HG03025 (cell line): ENCODE measurements around the gene MYOM3.

ENCODE experiments used
- ATAC-seq: cut with Tn5 transposase; IDR thresholded peaks from one replicate; pipeline ENCODE4 v1.9.1; 2021; ENCODE audit warnings: mild to moderate bottlenecking, moderate library complexity; ENCODE audit not compliant: unreplicated experiment, low FRiP score

Gene MYOM3

DNA sequence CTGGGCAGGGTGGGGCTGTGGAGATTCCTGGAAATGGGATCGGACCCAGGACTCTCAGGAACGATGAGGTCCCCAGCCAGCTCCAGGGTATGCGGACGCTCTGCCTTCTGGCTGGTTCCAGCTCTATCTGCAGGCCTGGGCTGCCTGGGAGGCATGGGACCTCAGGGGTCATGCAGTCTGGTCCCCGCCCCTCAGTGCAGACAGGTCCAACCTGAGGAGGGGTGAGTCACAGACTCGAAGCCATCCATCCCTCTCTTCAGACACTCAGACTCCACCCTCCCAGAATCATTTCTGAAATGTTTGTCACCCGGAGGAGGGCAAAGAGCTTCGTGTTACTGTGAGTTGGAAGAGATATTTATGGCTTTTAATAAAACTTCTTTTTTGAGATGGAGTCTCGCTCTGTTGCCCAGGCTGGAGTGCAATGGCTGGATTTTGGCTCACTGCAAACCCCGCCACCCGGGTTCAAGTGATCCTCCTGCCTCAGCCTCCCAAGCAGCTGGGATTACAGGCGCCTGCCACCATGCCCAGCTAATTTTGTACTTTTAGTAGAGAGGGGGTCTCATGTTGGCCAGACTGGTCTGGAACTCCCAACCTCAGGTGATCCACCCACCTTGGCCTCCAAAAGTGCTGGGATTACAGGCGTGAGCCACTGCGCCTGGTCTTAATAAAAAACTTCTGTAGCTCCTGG is 5.9 kb upstream of the MYOM3 start:
- ATAC-seq, result no peak

DNA sequence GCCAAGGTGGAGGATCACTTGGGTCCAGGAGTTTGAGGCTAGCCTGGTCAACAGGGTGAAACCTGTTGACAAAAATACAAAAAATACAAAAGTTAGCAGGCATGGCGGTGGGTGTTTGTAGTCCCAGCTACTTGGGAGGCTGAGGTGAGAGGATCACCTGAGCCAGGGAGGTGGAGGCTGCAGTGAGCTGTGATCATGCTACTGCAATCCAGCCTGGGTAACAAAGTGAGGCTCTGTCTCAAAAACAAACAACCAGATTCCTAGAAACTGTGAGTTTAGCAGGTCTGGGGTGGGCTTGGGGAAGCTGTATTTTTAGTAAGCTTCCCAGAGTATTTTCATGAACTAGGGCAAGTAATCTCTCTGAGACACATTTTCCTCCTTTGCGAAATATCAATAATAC is 5.2 kb upstream of the MYOM3 start:
- ATAC-seq, result no peak

DNA sequence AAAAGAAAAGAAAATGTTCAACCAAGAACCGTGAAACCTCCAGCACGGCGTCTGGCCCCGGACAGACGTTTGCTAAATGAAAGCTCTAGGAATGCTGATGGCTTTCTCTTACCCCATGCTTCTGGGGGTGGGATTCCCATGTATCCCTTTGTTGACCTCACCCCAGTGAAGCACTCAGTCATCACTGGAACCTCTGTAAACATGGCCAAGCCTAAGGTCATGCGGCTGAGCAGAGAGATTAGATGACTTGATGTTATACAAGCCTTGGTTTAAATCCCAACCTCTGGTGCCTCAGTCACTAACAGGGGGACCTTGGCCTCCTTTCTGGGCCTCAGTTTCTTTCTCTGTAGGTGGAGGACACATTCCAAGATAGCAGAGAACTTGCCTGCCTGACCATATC is 2.8 kb upstream of the MYOM3 start:
- ATAC-seq, result no peak

DNA sequence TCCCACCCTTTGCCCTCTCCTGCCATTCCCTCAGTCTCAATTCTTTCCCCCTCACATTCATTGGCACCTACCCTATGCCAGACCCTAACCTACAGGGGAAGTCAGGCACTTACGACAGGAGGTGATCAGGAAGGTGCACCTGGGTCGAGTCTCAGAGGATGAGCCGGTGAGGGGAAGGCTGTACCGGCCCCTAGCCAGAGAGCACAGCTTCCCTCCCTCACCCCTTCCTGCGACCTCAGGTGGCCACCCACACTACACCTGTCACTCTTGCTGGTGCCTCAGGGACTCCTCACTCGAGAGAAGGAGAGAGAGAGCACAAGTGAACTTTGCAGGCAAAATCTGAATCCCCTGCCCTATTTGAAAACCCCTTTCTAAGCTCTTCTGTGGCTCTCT is 1.7 kb upstream of the MYOM3 start:
- ATAC-seq, result no peak

DNA sequence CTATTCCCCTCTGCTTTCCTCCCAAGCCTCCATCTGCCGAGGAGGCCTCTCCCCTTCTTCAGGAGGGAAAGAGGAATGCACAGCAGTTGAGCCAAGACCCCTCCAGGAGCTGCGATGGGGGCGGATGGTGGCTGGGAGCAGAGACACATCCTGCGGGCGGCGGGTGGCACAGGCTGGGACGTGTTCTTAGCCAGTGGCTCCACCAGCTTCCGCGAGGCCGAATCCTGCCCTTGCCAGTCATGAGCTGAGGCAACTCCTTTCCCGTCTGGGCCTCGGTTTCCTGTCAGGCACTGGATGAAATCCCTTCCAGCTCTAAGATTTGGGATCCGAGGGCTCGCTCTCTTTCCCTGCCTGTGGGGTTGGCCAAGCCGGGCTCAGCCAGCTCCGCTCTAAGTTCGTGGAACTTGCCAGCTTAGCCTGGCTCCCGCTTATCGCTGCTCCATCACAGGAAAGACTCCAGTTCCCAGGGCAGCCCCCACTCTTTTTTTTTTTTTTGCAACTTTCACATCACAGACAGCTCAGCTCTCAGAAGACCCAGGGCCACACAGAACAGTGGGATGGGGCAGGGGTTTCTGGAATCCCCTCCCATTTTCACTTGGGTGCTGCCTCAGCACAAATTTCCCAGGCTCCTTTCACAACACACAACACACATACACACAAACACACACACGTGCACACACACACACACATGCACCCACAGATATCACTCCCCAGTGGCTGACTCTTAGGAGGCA is 506 bp downstream of the MYOM3 start:
- ATAC-seq, result no peak

DNA sequence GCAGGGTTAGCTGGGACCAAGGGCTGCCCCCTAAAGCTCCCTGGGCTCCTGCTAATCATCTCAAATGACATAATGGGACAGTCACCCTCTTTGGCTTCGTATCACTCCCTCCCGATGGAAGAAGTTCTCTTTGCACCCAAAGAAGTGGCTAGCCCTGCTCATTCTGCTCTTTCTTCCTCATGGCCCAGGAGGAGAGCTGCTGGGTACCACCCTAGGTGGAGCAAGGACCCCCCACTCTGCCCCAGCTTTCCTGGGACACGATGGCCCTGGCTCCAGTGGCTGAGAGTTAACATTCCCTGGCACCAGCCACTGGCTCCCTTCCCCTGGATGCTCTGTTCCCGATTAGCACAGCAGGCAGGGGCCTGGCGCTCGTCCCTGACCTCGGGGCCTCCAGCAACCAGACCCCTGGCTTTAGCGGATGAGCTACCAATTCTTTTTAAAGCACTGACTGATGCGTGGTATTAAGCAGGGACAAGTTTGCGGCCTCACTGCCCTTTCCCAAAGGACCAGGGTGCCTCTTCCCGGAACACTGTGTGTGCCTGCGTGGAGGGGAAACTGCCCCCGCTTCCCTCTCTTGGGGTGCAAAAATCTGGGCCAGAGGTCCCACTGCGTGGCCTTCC is 1.2 kb downstream of the MYOM3 start:
- ATAC-seq, result no peak

DNA sequence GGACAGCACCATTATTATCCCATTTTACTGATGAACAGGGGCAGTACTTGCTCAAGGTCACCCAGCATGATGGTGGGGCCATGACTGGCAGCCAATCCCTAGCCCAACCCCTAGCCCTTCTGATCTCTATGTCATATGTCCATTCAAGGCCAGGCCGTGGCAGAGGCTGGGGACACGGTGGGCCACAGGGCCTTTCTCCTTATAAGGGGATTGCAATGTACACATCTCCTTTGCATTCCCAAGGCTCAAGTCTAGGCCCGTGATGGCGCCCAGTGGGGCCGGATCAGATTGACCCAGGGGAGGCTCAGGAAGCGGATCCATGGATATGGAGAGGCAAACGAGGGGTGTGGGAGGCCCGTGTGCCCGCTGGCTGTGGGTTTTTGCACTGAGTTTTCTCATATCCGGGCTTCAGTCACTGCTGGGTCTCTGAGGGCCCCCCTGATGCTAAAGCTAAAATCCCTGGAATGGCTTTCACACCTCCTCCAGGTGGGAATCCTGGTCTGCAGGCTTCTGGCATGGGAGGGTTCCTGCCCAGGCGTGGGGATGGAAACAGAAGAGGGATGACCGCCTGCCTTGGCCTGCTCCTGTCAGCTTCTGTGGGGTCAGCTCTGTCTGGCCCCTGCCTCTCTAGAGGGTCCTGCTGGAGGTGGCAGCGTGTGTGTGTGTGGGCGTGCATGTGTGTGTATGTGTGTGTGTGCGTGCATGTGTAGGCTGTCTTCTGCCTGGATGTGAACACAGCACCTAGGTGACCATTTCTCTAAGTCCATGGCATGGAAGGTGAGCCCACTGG is 2.1 kb downstream of the MYOM3 start:
- no peak for ATAC-seq

DNA sequence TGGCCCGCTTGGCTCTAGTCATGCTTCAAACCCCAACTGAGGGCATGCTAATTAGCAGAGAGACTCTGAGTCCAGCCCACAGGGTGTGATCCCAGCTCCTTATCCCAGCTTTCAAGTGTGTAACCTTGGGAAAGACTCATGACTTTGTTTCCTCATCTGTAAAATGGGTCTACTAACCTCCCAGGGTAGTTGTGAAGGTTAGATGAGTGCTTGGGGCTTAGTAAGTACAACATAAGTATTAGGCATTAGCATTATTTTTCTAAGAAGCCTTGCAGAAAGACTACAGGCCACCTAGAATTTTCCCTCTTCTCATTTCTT is 2.8 kb downstream of the MYOM3 start:
- ATAC-seq, result no peak

DNA sequence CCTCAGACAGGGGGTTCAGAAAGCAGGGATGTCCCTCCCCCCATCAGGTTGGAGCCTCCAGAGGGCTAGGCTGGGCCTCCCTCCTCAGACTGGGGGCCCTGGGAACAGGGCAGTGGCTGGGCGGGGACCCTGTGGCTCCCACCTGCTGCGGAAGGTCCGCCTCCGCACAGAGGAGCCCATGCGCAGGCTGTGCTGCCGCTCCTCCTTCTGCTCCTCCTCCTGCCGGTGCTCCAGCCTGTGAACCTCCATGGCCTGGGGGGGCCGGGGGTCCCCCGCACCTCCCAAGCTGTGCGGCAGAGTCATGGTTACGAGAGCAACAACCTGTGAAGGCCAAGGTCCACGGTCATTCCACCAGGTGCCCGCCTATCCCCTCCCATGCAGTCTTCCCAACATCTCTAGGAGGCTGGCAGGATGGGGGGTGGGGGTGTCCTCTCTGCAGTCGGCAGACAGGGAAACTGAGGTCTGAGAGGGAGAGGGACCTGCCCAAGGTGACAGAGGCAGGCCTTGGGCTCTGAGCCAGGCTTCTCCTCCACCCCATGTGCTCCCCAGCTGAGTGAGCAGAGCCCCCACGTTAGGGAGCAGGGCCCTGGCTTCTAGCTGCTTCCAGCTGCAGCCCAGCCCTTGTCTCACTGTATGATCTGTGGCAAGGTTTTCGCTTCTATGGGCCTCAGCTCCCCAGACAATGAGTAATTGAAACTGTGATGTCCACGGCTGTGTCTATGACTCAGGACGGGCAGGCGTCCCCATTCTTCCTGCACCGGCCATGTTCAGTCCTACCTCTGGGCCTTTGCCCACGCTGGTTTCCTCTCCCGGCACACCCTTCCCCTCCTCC is 3.4 kb downstream of the MYOM3 start:
- ATAC-seq, result no peak

DNA sequence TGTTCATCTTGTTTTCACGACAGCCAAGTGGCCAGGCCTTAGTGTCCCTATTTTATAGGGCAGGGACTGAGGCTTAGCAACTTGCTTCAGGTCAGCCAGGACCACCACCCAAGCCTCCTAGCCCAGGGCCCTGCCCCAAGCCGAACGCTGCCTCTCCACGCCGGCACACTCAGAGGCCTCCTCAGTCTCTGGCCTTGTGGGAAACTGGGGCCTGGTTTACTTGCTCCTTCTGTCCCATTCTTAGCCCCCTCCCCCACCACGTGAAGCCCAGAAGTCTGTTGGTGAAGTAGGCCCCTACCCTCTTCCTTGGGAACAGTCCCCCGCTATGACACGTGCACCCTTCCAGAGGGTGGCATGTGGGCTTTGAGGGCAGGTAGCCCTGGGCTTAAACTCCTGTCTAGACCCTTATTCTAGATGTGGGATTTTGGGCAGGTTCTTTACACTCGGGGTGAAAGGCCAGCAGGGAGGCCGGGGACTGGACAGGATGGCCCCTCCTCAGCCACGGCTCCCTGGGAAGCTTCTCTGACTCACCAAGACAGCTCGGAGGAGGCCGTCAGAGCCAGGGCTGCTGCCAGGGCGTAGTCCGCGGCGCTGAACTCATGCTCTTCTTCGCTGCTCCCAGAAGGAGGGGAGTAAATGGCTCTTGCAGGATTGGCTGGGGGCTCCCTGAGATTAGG is 4.3 kb downstream of the MYOM3 start:
- ATAC-seq, result no peak

DNA sequence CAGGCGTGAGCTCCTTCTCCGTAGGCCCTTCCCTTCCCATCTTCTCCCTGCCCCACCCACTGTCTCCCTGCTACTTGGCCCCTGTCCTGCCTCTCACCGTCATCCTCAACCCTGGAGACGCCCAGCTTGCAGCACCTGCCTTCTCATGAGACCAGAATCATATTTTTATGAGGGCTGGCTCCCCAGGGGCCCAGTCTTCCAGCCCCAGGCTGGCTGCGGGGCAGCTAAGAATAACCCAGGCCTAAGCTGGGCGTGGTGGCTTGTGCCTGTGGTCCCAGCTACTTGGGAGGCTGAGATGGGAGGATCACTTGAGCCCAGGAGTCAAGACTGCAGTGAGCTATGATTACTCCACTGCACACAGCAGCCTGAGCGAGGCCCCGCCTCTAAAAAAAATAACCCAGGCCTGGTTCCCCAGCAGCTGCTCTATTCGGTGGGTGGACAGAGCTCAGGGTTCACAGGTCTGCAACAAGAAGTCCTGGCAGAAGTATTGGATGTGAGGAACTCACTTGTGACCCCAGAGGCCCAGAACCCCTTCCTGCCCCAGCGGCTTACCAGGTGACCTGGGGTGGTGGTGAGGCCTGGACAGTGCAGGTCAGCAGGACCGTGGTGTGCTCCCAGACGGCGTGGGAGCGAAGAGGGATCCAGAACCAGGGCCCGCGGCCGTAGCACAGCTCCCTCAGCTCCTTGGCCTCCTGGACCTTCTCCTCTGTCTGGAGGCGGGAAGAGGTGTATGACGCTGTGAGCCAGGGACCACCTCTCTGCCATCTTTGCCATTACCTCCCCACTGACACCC is 6.4 kb downstream of the MYOM3 start:
- no peak for ATAC-seq

DNA sequence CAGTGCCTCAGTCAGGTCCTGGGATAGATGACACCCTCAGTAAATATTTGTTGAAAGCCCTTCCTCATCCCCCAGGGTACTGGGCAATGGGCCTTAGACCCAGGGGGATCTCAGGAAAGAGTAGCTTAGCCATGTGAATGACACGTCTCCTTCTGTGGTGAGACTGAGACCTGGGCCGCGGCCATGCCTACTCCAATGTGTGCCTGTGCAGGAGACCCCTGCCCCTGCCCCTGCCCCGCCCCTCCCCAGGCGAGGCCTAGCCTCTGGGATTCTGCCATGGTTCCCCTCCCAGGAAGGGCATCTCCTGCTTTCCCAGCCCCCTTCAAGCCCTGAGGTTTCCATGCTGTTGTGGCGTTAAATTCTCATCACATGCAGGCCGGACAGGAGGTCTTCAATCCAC is 7.1 kb downstream of the MYOM3 start:
- no peak for ATAC-seq

DNA sequence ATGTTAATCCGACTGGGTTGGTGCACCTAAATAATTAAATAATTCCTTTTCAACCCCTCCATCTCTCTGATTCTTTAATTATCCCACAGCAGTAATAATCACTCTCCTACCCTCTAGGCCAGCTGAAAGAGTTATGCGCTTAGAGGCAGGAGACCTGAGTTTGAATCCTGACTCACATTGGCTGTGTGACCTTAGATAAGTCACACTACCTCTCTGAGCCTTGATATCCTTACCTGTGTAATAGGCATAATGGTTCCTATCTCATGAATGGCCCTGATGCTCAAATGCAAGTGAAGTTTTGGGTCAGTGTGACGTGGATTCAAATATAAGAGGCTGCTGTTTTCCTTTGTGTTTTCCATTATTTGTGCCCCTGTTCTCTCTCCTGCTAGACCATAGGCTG is 8.1 kb downstream of the MYOM3 start:
- no peak for ATAC-seq

DNA sequence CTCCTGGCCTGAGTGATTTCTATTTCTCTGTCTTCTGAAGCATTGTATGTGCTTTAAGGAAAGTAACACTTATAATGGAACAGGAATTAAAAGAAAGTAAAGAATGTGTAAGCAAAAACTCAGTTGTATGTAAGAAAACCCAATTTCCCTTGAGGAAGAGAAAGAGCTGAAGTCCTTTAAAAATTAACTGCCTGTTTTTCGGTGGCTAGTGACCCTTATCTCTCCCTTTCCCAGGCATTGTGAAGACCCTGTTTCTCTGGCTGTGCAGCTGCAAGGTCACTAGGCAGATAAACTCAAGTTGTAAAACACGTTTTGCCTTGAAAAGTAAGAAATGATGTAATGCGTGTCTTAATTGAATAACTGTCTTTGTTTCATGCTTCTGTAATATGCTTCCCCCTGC is 8.5 kb downstream of the MYOM3 start:
- no peak for ATAC-seq

DNA sequence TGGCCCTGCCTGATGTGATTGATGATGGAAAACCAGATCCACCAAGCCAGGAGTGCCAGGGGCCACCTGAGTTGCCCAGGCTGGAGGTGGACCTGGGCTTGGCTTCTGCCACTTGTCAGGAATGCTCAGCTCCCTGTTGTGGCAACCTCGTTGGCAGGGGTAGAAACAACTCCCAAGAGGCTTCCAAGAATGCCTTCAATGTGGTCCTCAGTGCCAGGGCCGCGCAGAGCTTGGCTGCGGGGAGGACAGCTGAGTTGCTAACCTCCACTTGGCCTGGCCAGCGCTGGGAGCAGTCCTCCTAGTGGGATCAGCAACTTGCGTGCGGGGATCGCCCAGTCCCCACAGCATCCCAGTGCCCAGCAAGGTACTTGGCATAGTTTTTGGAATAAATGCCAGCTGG is 9.0 kb downstream of the MYOM3 start:
- no peak for ATAC-seq

DNA sequence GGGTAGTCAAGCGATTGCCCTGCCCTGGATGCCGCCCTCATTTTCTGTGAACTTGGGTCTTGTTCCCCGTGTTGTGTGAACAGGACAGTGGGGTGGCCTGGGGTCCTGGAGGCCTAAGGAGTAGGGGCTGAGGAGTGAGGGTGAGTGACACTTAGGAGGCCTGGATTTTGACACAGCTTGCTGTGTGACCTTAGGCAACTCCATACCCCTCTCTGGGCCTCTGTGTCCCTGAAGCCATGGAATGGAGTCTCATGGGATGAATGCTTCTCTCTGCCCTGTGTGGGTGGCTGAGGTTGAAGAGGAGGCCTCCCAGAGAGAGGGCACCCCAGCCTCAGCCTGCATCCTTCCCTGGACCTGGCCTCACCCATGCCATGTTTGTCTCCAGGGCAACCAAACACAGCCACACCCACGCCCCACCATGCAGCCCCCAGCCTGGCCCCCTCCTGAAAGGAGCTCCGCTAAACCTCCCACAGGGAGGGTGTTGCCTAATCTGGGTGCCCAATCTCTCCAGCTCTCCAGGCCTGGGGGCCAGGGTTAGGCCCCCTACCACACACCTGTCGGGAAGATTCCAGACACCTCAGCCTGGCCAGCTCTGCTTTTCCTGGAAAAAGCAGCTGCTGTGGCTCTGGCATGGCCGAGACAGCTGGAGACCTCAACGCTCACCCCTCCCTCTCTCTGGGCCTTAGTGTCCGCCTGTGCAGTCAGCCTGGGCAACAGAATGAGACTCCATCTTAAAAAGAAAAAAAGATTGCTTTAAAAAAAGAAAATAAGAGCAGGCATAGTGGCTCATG is 9.9 kb downstream of the MYOM3 start:
- ATAC-seq, result no peak

DNA sequence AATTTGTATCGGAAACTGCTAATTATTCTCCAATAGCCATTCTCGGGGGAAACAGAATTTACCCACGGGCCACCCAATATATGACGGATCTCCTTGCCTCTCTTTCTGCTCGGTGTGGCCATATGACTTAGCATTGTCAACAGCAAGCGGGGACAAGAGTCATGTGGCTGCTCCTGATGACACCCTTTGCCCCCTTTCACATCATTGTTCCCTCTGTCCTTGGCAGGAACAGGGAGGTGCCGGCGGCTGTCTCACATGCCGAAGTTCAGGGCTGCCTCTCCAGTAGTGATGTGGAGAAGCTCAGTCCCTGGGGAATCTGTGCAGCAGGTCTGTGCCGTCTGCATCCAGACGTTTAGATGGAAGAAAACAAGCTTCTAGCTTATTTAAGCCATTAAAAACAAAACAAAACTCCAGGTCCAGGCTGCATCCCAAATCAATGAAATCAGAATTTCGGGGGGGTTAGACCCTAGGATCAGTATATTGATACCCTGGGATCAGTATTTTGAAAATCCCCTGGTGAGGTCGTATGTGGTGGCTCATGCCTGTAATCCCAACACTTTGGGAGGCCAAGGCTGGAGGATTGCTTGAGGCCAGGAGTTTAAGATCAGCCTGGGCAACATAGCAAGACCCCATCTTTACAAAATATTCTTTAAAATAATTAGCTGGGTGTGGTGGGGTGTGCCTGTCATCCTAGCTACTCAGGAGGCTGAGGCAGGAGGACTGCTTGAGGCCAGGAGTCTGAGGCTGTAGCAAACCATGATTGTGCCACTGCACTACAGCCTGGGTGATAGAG is 10.8 kb downstream of the MYOM3 start:
- no peak for ATAC-seq
